ENCODE data around the gene THAP11.
"Not testable (repeated sequence)": the region's sequence is repeated elsewhere in the genome, so short reads cannot be mapped to it uniquely, and the experiment has no call there.

The THAP11 gene

DNA sequence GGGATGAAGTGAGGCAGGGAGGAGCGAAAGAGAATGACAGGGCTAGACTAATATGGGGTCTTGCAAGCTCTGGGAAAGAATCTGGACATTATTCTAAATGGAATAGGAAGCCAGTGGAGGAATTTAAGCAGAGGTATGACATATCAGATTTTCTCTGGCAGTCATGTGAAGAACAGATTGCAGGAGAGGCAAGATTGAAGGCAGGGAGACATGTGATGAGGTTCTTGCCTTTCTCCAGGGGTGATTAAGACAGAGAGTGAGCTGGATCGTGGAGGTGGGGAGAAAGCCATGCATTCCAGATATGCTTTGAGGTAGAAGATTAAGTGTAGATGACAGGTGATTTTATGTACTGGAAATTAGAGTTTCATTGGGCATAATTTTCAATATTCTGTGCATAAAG is 4.3 kb upstream of the THAP11 start:
- no peak for DNase-seq

DNA sequence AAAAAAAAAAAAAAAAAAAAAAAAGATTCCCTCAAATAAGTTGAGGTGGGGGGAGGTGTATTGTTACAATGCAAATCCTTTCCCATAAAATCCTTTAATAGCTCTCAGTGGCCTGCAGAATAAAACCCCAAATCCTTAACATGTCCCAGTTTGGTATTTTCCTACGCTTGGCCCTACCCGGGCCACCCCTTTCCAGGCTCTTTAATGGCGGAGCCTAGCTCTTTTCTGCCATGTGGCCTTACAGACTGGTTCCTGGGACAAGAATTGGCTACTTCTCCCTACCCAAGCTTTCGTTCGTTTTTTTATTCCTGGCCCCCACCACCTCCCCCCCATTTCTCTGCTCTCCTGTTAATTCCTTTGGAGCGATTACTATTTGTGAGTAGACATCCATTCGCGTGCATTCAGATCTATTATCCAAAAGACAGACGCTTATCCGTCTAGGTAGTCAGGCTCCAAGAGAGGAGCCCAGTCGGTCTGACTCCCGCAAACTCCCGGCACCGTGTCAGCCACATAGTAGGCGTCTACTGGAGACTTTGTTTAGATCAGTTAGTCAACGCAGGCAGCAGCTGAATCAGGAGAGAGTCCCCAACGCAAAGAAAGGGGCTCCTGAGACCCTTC is 813 bp upstream of the THAP11 start:
- DNase-seq = no peak

DNA sequence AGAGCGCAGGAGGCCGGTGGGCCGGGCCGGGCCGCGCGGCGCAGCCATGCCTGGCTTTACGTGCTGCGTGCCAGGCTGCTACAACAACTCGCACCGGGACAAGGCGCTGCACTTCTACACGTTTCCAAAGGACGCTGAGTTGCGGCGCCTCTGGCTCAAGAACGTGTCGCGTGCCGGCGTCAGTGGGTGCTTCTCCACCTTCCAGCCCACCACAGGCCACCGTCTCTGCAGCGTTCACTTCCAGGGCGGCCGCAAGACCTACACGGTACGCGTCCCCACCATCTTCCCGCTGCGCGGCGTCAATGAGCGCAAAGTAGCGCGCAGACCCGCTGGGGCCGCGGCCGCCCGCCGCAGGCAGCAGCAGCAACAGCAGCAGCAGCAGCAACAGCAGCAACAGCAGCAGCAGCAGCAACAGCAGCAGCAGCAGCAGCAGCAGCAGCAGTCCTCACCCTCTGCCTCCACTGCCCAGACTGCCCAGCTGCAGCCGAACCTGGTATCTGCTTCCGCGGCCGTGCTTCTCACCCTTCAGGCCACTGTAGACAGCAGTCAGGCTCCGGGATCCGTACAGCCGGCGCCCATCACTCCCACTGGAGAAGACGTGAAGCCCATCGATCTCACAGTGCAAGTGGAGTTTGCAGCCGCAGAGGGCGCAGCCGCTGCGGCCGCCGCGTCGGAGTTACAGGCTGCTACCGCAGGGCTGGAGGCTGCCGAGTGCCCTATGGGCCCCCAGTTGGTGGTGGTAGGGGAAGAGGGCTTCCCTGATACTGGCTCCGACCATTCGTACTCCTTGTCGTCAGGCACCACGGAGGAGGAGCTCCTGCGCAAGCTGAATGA is 606 bp downstream of the THAP11 start:
- DNase-seq = no peak

- no peak for DNase-seq
Measured at GRCh38 chr16:67843343-67843765, 1.2 kb downstream of the THAP11 start.

DNA sequence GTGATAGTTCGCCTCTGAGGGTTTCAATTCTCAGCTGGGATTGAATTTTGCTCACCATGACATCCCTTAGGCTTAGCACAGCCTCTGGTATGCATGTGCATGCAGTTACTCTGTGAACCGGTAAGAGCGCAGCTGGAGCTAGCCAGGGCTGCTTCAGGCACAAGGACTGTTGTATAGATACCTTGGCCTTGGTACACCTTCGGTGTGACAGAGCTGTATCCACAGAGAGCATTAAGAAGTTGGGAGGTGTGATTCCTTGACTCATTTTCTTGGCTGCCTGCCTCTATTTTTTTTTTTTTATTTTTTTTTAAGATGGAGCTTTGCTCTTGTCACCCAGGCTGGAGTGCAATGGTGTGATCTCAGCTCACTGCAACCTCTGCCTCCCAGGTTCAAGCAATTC is 2.4 kb downstream of the THAP11 start:
- no peak for DNase-seq

DNA sequence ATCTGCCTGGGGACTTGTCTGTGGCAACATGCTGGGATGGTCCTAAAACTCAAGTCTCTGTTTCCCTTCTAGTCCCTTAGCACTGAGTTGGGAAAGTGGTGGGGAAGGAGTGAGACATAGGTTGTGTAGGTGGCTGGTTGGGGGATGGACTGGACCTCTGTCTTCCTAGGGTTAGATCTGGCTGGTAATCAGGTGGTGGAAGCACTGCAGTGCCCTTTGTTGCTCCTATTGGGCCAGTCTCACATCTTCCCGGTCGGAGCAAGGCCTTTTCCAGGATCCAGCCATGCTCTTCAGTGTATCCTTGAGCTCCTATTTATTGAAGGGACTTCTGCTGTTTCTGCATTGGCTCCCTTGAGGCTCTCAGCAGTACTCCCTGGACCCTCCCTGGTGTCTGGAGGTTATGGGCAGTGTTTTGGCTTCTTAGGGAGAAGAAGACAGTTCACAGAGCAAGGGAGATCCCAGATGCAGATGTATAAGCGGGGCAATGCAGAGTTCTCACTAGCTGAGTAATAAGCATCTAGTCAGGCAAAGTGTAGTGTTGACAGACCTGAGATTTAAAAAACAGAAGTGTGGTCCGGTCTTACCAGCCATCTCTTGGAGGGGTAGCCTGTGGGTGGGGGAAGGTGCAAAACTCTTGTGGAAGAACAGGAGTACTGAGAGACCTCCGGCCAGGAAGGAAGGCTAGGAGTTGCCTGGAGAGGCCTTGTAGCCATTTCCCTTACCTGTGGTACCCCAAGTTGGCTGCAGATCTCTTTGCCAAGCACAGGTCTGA is 3.4 kb downstream of the THAP11 start:
- no peak for DNase-seq

DNA sequence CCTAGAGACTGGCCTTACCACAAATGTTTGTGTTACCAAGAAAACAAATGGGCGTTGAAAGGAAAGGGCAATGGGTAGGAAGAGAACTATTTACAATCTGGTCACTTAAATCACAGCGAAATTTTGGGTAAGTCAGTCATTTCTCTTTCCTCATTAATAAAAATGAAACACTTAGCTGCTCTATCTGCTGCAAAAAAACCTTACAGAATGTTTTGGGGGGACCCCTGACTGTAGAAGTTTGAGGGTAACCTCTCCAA is 3.9 kb downstream of the THAP11 start:
- no peak for DNase-seq

- DNase-seq = peak; percentile 90
Measured at GRCh38 chr16:67846320-67847063, 4.4 kb downstream of the THAP11 start, which contains the start of gene NUTF2. Gene NUTF2 (plus strand): TSS chr16:67846933. CDS start chr16:67865131, 18,198 bp downstream.

DNA sequence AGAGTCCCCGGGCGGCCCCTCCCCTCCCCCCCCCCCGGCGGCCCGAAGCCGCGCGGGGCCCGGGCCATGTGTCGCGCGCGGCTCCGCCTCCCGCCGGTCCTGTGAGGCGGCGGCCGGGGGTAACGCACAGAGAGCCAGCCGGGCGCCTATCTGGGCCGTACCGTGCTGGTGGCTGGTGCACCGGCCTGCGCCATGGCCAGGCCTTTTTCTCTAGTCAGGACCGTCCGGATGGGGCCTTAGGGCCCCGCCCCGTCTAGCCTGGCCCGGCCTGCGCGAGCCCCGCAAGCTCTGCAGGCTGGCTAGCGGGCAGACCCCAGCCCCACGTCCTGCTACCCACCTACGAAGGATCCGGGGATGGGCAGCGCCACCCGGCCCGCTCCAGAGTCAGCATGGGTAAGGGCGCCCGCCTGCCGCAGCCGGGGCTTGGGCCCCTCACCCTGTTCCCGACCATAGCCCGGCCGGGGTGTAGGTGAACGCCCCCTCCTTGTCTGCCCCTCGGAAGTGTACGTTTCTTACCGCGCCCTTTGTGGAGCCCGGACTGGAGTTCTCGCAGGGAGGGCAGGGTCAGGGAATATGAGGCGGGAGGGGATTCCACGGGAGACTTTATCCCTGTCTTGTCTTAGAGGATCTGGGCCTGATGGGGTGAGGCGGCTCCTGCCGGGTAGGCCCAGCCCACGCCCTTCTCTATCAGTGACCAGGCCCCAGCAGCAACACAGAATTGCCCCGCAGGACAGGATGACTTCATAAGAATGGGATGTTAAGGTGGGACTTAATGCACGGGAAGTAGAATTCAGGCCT is 5.1 kb downstream of the THAP11 start, which contains the start of gene CENPT:
CENPT (minus strand) TSS at position 630 of the 798 bp plus-strand sequence. CDS start 13,834 bp downstream, outside the sequence.
- DNase-seq = no peak

- DNase-seq = no peak
Measured at GRCh38 chr16:67848118-67848517, 6.0 kb downstream of the THAP11 start.

DNA sequence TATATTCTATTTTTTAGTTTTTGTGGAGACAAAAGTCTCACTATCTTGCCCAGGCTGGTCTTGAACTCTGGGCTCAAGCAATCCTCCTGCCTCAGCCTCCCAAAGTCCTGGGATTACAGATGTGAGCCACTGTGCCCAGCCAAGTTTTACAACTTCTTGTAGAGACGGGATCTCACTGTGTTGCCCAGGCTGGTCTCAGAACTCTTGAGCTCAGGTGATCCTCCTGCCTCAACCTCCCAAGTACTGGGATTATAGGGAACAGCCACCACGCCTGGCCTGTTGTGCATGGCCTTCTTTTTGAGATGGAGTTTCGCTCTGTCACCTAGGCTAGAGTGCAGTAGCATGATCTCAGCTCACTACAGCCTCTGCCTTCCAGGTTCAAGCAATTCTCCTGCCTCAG is 11.6 kb downstream of the THAP11 start:
- no peak for DNase-seq

DNA sequence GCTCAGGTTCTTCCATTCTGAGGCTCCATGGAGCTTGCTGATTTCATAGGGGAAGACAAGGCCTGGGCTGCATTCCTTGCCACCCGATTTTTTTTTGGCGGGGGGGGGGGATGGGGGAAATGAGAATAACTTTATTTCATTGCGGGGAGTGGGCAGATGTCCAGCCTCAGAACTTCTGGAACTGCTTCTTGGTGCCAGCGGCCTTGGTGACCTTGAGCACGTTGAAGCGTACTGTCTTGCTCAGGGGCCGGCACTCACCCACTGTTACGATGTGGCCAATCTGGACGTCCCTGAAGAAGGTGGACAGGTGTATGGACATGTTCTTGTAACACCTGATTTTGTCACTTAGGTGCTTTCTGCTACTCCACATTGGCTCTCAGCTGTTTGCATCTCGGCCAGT is 13.7 kb downstream of the THAP11 start:
- no peak for DNase-seq

- DNase-seq = no peak
Measured at GRCh38 chr16:67856927-67857546, 14.9 kb downstream of the THAP11 start.

GRCh38 chr16:67857547-67858233 is 15.6 kb downstream of the THAP11 start:
- no peak for DNase-seq

- no peak for DNase-seq
Measured at GRCh38 chr16:67858500-67858899, 16.4 kb downstream of the THAP11 start.

DNA sequence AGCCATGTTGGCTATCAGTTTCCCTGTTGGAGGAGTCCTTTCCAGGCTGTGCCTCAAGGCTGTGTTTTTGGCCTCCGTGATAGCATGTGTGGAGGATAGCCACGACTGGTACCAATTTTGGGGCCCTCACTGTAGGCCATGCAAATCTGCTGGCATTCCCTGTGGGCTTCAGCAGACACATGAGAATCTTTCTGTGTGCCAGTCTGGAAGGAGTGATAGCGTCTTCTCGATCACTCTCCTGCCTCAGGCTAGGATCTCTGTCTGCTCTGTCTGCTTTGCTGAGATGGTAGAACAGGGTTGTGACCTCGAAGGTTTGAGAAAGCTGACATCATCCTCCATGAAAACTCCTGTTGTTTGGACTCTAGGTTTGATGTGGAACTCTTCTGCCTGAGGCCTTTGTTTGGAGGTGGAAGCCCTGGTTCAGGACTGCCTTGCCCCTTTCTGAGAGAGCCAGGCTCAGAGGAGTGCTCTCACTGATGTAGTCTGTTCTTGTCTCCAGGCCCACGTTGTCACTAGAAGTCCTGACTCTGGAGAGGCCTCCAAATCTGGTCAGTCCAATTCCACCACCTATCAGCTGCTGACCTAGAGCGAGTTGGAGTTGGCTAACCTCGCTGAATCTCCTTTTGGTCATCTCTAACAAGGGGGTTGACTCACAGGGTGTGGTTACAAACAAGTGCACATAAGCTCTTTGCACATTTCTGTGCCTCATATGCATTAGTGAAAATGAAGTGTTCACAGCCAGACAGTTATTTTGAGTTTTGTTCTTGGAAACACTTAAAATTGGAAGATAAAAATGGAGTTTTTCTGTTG is 18.7 kb downstream of the THAP11 start:
- no peak for DNase-seq

DNA sequence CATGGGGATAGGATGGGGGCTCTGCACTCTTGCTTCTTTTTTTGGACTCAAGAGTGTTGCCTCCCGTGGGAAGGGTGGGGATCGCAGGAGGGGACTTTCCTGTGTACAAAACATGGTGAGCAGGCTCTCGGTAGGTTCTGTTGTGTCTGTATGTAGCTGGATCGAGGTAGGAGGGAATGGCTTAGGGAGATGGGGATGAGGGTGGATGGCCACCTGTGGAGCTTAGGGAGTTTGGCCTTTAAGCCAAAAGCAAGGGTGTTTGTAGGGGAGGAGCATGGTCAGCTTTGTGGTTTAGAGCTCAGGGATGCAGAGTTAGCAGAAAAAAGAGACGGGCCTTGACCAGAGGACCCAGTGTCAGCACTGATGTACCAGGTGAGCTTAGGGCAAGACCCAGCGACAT is 19.8 kb downstream of the THAP11 start:
- DNase-seq = no peak

DNA sequence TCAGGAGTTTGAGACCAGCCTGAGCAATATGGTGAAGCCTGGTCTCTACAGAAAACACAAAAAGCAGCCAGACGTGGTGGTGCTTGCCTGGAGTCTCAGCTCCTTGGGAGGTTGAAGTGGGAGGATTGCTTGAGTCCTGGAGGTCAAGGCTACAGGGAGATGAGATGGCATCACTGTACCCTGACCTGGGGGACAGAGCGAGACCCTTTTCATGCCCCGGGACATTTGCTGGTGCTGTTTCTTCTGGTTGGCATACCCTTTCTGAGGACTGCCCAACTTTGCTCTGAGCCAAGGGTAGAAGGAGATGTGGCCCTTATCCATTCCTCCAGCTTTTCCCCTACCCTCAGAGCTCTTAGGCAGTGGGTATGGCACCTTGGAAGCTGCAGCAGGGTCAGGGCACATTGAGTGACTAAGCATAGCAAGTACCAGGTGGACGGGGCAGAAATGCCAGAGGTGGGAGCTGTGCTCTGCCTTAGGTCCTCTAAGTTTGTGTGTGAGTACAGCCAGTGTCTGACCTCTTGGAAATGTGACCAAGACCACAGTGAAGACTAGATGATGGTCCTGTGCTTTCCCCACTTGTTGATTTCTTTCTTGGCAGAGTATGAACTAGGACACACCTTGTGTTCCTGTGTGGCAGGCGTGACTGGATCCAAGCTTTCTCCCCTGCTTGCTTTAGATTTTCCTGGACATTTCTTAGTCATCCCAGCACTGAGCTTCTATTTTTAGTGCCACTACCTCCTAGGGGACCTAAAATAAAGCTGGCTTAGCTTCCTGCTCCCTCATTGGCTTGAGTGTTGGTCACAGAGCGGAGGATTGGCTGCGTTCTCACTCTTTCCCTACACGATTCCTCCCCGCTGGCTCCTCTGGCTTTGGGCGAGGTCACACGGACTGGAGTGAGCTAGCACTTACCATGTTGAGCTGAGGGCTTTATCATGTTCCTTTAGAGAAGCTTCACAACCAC is 20.8 kb downstream of the THAP11 start:
- DNase-seq = no peak

DNA sequence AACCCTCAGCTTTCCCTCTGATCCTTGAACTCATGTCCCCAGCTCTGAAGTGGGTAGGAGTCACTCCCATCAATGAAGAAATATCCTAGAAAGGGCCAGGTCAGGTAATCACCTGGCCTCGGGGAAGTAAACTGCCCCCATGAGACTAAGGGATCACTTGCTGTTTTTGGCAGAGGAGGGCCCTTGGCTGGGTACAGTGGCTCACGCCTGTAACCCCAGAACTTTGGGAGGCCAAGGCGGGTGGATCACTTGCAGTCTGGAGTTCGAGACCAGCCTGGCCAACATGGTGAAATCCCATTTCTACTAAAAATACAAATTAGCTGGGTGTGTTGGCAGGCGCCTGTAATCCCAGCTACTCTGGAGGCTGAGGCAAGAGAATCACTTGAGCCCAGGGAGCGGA is 21.9 kb downstream of the THAP11 start:
- not testable (repeated sequence) for DNase-seq
